GM21515 (cell line): ENCODE measurements around the gene ABCC11.
A peak's percentile ranks its signal among the peaks of the same experiment; 100 is the strongest.

Experiments
- ATAC-seq: cut with Tn5 transposase; IDR thresholded peaks from one replicate; pipeline ENCODE4 v1.9.1; 2021; ENCODE audit not compliant: unreplicated experiment

ABCC11 gene

DNA sequence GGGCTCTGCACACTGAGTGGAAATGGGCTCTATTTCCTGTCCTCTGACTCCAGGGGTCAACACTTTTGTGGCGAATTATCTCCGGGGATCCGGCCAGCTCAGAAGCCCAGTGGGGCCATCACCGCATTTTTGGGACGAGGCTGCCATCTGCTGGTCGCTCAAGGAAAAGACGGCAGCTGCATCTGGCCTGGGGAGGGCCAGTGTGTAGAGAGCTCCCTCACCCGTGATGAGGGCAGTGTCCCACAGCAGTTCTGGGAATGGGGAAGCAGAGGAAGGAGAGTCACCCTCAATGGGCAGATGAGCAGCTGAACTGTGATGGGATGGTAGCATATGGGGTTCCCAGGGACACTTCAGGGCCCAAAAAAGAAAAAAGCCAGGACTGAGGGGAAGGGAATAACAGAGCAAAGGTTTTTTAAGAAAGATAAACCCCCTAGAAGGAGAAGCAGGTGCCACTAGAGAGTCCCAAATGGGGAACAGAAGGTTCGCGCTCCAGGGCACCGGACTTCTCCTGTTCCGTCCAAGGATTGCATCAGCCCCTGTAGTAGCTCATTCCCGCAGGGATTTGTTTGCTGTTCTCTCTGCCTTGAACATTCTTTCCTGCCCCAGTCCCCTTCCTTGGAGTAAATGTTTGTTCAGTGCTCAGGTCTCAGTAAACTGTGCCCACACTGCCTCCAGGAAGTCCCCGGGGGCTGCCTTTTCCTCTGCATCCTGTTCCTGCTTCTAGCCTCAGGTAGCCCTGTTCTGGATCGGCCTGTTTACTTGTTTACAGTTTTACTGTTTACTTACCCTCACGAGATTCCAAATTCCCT, 82.2 kb downstream of the ABCC11 start:
- ATAC-seq = peak; percentile 83

DNA sequence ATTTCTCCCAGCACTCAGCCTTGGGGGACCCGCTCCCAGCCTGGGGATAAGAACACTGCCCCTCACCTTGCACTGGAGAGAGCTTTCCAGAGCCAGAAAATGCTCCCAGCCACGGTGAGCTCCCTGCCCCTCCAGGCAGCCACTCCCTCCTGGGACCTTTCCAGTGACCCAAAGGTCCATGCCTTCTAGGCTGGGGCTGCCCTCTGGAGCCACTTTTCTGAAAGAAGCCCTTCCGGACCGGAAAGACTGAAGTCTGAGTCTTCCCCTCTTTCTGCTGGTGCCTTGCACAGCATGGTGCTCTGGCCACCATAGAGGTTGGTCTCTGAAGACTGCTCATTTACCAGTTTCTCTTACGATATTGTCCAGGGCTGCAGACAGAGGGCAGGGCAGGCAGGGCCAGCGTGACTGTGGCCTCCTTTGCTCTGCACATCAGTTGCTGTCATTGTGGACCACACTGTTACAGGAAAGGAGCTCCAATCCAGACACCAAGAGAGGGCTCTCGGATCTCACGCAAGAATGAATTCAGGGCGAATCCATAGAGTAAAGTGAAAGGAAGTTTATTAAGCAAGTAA, 84.4 kb downstream of the ABCC11 start:
- no peak for ATAC-seq

DNA sequence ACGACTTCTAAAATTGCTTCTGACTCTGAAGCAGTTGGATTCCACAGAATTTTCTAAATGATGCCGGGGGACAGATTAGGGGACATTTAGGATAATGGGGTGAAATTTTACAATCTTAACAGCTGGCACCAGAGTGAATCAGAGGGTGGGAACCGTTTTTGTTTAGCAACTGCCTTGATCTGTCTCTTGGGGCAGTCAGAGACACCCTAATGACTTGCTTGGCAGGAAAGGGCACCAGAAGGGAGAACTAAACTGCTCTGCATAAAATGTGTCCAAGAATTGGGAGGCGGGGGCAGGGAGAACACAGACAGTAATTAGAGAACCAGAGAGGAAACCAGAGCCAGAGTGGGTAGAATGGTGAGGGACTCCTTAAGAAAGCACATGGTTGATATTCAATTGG, 85.4 kb downstream of the ABCC11 start:
- ATAC-seq = no peak

DNA sequence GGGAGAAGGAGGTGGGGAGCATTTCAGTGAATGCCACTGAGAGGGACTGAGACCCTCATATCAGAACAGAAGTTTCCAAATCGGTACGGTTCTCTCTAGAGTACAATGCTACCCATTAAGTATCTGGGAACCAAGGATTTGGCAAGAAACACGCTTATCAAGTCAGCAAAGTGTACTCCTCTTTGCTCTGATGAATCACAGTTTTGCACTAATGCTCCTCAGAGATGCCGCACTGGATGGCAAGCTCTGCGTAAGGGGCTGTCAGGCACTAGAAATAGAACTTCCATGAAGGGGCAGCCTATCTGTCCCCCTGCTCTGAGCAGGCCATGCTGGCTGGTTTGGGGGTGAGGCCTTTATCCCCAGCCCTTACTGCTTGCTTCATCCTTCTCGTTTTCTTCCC, 86.8 kb downstream of the ABCC11 start:
- no peak for ATAC-seq

DNA sequence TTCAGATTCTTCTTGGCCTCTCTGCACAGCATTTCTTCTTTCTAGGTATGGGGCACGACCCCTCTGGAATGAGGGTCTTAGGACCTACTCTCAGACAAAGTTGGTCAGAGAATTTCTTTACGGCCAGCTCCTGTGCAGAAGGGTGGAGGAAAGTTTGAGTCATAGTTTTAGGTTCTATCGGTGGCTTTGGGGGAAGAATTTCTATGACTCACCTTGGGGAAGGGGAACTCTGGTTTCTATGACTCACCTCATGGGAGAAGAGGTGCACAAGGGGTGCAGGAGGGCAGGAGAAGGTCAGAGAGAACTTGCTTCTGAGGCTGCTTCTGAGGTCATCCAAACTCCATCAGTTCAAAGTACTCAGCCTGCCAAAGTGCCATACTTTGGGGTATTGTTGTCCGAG, 89.0 kb downstream of the ABCC11 start:
- peak; percentile 55 for ATAC-seq

DNA sequence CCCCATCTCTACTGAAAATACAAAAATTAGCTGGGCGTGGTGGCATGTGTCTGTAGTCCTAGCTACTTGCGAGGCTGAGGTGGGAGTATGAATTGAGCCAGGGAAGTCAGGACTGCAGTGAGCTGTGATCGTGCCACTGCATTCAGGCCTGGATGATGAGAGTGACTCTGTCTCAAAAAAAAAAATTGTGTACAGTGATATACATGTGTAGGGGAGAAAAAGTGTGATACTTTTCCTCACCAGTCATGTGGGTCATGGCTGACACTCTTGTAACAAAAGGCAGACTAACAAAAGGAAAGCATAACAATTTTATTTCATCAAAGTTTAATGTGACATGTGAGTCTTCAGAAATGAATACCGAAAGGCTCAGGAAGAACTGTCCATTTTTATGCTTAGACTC, 89.5 kb downstream of the ABCC11 start:
- ATAC-seq = no peak

DNA sequence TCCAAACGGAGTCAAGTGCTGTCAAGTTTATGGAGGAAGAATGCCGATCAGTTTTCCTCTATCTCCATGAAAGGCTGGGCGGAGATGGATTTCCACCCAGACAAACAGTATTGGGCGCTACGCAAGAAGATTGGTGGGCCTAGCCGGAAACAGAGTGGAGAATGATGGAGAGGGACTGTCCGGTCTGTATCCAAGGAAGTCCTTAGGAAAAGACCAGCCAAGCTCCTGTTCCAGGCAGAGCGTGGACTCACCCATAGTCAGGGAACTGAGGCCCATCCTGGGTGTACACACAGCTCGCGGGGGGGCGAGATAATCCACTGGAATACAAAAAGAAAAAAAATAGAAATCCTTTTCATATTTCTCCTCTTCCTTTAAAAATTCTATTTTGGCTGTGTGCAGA, 90.0 kb downstream of the ABCC11 start:
- no peak for ATAC-seq

DNA sequence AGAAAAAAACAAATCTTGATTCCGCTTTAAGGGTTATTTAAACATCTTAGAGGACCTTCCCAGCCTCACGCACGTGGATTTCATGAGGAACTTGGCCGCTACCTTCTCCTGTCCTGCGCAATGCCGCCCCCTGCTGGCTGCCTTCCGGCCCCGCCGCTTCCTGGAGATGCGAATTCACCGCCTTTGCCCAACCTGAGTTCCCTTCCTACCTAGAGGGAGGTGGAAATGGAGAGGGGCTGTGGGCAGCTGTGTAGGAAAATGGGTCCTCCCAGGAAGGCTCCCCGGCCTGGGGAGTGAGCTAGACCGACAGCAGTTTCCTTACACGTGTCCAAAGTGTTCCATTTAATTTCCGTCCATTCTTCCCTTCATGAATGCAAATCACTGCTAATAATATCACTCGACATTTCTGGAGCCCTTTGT, 90.5 kb downstream of the ABCC11 start:
- ATAC-seq = no peak

DNA sequence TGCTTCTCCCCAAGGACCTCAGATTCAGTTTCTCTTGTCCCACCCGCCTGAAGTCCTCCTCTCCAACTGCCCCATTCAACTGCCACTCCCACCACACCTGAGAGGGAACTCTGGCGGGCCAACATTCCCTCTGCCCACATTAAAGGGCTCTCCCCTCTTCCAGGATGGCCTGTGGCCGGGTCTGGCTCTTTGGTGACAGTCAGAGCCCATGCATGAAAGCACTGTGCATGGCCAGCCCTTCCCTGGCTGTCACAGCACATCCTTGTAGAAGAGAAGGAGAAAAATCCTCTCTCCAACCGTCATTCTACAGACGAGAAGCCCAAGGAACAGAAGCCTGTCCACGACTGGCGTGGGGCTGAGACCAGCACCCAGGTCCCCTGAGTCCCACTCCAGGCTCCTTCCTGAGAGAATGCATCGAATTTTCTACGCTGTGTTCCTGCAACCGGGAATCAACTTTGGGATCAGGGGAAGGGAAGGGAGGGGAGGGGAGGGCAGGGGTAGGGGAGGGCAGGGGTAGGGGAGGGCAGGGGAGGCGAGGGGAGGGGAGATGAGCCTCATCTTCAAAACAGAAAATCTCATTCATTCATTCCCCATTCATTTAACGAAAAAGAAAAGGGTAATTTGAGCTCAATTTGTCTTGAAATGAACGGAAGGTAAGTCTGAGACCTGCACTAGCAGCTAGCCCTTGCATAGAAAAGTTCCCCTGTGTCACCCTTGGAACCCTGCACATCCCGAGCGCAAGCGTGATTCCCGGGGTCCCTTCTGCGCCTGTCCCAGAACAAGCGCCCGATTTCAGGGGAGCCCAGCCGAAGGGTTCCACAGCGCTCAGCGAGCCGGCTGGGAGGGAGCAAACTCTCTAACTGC, 91.2 kb downstream of the ABCC11 start, which contains the start of gene ABCC12:
Gene ABCC12, minus strand, starts transcription at position 68 of the 864 bp plus-strand sequence. CDS start 9,569 bp downstream, outside the sequence.
- ATAC-seq = no peak

DNA sequence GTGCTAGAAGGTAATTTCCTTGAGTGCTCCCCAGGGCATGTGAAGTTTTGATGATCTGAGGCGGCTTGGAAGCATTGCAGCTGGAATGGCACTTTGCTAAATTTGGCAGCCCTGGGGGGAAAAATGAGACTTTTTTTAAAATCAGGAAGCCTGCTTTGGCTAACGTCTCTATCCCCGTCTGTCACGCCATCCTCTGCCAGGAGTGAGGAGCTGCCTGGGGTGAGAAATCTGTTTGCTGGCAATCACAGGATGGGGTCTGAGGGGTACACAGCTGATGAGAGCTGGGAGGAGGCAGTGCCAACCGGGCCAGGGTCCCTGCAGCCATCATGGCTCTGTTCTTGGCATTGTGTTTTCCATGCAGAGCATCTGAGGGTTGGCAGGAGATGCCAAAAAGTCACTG, 93.6 kb downstream of the ABCC11 start:
- ATAC-seq = no peak

DNA sequence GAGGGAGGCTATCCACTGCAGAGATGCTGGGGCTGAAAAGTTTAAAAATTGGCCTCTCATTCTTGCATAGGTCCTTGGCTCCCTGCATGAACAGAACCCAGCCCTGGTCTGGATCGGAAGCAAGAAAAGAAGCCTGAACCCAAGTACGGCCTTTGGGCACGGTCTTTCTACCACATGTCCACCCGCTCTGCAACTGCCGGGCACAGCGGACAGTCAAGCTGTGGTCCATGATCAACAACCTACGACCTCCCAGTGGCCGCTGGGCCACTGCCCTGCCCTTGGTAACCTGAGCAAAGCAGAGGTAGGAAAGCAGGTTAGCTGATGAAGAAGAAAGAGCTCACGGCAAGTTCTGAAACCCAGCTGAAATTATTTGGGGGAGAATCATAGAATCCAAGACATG, 95.1 kb downstream of the ABCC11 start:
- ATAC-seq = no peak

DNA sequence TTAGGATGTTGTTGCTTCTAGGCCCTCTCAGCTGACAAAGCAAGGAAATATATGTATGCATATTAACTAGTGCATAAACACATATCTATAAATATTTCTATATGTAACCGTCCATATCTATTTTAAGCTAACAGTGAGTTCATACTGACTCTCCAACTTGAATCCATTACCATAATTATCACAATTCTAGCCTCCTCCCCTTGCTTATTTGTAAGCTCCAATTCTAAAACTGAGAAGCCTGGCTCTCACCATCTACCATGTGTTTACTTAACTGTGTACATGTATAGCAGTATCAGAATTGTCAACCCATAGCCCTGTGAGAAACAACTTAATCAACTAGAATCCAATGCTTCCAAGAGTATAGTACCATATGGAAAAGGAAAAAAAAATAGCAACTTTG, 96.6 kb downstream of the ABCC11 start:
- ATAC-seq = no peak

DNA sequence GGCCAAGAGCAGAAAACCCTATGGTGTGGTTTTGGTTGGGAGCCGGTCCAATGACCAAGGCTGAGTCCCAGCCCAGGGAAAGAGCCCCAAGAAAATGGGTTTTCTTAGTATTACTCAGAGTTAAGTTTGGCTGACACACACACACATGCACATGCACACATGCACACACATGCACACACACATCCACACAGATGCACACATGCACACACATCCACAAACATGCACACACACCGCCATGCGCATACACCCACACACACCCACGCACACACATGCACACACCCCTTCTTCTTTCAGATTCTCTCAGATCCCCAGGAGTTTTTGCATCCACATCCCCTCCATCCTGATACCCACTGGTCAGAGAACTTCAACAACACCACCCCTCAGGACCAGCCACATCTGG, 100.6 kb downstream of the ABCC11 start:
- ATAC-seq = no peak

DNA sequence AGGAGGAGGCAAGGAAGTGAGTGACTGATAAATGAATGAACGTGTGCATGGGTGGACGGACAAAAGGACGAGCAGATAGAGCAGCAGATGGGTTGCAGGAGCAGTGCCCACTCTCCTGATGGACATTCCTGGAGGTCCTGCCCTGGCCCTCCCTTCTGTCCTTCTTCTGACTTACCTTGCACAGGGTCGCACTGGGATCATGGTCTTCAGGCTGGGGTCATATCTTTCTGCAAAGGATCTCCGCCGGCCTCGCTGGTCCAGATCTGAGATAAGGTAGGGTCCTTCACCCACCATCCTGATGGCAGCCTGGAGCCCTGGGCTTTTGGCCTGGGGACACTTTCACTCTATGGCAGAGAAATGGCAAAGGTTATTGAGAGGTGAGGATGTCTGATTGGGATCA, 101.2 kb downstream of the ABCC11 start:
- ATAC-seq = no peak

DNA sequence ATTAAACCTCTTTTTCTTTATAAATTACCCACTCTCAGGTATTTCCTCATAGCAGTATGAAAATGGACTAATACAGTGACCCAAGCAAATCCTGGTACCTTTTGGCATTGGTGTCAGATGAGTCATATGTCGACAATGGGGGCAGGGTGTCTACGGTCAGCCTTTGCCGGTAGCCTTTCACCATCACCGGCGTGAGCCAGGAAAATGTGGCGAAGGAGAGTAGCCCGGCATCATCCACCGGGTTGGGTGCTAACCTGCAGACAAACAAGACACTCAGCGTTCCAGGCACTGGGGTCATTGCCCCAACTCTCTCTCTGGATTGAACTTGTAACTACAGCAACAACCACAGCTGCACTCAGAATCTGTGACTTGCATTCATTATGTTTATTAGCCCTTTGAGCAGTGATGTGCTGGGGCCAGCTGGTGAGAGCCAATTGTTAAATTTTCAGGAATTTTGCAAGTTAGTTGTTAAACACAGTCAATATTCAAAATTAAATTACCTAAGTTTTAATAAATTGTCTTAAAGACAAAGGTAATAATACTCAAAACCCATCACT, 103.4 kb downstream of the ABCC11 start:
- no peak for ATAC-seq

DNA sequence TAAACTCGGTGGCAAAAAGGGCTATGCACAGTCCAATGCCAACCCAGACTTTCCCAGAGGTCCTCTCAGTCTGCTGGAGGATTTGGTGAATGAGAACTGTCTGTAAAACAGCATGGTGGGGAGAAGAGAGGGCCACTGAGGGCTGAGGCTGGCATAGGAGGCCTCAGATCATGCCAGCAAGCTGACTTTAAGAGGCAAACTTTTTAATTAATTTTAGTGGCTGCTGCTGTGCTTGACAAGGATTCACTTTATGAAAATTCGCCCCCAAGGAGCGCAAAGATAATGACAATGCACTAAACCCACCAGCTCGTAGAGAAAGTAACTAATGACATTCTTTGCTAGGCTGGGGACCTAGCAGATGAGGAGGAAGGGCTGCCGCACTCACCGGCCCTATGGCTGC, 106.5 kb downstream of the ABCC11 start:
- no peak for ATAC-seq

DNA sequence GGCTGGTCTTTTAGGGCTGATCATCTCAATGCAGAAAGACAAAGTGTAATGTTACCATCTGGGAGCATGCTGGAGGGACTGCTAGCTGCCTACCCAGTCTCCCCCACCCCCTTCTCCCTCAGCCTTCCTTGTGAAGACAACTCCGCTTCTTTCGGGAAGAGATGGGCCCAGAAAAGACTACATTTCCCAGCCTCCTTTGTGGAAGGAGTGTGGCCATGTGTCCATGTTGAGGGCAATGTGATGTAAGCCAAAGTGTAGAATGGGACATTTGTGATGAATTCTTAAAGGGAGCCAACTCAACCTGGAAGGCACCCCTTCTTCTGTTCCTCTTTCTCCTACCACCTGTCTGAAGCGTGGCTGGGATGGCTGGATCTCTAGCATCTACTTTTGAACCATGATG, 107.8 kb downstream of the ABCC11 start:
- no peak for ATAC-seq

DNA sequence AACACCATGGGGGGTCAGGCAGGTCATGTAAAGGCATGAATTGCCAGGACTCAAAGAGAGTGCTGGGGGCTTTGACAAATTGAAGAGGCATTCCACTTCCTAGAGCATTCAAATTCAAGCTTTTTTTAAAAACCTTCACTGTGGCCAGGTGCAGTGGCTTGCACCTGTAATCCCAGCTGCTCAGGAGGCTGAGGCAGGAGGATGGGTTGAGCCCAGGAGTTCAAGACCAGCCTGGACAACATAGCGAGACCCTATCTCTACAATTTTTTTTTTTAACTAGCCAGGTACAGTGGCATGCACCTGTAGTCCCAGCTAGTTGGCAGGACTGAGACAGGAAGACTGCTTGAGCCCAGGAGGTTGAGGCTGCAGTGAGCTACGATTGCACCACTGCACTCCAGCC, 108.8 kb downstream of the ABCC11 start:
- no peak for ATAC-seq

DNA sequence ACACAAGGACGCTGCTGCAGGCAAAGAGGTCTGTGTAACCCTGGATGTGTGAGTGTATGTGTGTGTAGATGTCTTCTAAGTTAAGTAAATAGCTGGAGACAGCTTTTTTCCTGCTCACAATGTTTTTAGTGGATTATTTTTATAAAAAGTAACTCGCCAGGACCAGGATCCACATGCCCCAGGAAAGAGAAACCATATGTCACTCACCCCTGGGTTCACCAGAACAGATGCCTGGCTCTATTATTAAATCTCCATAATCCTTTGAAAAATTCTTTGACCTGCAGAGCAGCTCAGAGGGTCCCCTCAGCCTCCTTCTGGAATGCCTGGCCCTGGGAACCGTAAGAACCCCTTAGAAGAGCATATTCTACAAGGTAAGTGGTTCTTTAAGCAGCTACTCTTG, 109.5 kb downstream of the ABCC11 start:
- no peak for ATAC-seq

DNA sequence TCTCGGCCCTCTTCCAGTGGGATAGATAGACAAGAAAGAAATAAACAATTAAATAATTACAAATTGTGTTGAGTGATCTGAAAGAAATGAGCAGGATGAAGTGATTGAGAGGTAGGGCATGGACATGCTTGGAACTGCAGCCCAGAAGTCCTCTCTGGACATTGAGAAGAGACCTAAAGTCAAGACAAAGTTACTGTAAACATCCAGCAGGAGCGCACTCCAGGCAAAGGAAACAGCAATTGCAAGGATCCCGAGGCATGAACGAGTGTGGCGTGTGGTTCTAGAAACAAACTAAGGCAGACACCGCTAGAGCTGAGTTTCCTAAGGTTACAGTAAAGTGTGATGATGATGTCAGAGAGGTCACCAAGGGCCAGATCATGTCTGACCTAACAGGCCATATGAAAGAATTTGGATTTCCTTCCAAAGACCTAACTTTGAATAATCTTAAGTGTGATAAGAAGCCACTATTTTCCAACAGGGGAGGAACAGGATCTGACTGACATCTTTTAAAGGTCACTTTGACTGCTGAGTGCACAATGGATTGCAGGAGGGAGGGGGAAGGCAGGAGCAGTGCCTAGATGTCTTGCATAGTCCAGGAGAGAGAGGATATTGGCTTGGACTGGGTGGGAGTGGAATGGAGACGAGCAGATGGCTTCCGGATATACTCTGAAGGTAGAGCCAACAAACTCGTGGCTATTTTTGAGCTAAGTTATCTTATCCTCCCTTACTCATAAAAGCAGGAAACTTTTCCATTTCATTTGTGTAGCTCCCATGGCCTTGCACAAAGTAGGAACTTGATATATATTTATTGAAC, 110.6 kb downstream of the ABCC11 start:
- no peak for ATAC-seq
